Measurements from ENCODE around the gene SLC11A2. TPM values are rescaled to one million over a fixed set of nuclear protein-coding genes. Genes with fewer than 3 reads are reported as not detected.

SLC11A2 gene
- total and polyA plus RNA-seq, 9 of the 15 experiments (the other 6 are each of a cell fraction or from before 2014, with no cell fraction given), result 21.1 to 54.0 (median 32.9) TPM

- TF ChIP-seq, protein P1, sequence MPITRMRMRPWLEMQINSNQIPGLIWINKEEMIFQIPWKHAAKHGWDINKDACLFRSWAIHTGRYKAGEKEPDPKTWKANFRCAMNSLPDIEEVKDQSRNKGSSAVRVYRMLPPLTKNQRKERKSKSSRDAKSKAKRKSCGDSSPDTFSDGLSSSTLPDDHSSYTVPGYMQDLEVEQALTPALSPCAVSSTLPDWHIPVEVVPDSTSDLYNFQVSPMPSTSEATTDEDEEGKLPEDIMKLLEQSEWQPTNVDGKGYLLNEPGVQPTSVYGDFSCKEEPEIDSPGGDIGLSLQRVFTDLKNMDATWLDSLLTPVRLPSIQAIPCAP (CRISPR knock-in tag; IDR thresholded peaks at IDR 0.05; ENCODE audit: borderline replicate concordance), result no peak
- no peak for TF ChIP-seq STAT5A (IDR thresholded peaks at IDR 0.05; ENCODE audit: borderline replicate concordance, low read length)
- TF ChIP-seq BHLHE40 (IDR thresholded peaks at IDR 0.05; ENCODE audit: low read length), result no peak
- peak; percentile 59; the same call in 1 of the 2 replicates for TF ChIP-seq EP300 (IDR thresholded peaks at IDR 0.05; ENCODE audit: low read length)
- no peak for TF ChIP-seq GATAD2A (IDR thresholded peaks at IDR 0.05)
- TF ChIP-seq NR1H2 (CRISPR knock-in tag; IDR thresholded peaks at IDR 0.05), result no peak
- no peak for TF ChIP-seq PCBP1 (IDR thresholded peaks at IDR 0.05; ENCODE audit: low read depth, low read length, poor library complexity, severe bottlenecking)
- no peak for TF ChIP-seq HDAC1 (IDR thresholded peaks at IDR 0.05)
- TF ChIP-seq, protein P2, sequence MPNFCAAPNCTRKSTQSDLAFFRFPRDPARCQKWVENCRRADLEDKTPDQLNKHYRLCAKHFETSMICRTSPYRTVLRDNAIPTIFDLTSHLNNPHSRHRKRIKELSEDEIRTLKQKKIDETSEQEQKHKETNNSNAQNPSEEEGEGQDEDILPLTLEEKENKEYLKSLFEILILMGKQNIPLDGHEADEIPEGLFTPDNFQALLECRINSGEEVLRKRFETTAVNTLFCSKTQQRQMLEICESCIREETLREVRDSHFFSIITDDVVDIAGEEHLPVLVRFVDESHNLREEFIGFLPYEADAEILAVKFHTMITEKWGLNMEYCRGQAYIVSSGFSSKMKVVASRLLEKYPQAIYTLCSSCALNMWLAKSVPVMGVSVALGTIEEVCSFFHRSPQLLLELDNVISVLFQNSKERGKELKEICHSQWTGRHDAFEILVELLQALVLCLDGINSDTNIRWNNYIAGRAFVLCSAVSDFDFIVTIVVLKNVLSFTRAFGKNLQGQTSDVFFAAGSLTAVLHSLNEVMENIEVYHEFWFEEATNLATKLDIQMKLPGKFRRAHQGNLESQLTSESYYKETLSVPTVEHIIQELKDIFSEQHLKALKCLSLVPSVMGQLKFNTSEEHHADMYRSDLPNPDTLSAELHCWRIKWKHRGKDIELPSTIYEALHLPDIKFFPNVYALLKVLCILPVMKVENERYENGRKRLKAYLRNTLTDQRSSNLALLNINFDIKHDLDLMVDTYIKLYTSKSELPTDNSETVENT (CRISPR knock-in tag; IDR thresholded peaks at IDR 0.05), result no peak
- TF ChIP-seq ARID3A (IDR thresholded peaks at IDR 0.05; ENCODE audit: borderline replicate concordance, low read depth, low read length), result 0 out of 2 replicates have a peak, but pooled peaks have one; percentile 14
- TF ChIP-seq ZSCAN32 (CRISPR knock-in tag; IDR thresholded peaks at IDR 0.05), result no peak
- TF ChIP-seq CBFA2T2 (conservative IDR thresholded peaks at IDR 0.05), result peak; percentile 48; the same call in 1 of the 2 replicates
- TF ChIP-seq MAFF (IDR thresholded peaks at IDR 0.05; ENCODE audit: low read length), result no peak
- no peak for TF ChIP-seq CHD1 (IDR thresholded peaks at IDR 0.05; ENCODE audit: low read length)
- TF ChIP-seq TSC22D4 (tag; IDR thresholded peaks at IDR 0.05), result no peak
- TF ChIP-seq, protein P3, sequence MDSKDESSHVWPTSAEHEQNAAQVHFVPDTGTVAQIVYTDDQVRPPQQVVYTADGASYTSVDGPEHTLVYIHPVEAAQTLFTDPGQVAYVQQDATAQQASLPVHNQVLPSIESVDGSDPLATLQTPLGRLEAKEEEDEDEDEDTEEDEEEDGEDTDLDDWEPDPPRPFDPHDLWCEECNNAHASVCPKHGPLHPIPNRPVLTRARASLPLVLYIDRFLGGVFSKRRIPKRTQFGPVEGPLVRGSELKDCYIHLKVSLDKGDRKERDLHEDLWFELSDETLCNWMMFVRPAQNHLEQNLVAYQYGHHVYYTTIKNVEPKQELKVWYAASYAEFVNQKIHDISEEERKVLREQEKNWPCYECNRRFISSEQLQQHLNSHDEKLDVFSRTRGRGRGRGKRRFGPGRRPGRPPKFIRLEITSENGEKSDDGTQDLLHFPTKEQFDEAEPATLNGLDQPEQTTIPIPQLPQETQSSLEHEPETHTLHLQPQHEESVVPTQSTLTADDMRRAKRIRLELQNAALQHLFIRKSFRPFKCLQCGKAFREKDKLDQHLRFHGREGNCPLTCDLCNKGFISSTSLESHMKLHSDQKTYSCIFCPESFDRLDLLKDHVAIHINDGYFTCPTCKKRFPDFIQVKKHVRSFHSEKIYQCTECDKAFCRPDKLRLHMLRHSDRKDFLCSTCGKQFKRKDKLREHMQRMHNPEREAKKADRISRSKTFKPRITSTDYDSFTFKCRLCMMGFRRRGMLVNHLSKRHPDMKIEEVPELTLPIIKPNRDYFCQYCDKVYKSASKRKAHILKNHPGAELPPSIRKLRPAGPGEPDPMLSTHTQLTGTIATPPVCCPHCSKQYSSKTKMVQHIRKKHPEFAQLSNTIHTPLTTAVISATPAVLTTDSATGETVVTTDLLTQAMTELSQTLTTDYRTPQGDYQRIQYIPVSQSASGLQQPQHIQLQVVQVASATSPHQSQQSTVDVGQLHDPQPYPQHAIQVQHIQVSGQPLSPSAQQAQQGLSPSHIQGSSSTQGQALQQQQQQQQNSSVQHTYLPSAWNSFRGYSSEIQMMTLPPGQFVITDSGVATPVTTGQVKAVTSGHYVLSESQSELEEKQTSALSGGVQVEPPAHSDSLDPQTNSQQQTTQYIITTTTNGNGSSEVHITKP (IDR thresholded peaks at IDR 0.05; ENCODE audit: partially characterized antibody), result no peak
- TF ChIP-seq RBM15 (IDR thresholded peaks at IDR 0.05; ENCODE audit: insufficient read depth, low read length), result no peak
- no peak for TF ChIP-seq PRPF4 (IDR thresholded peaks at IDR 0.05; ENCODE audit: insufficient read depth, low read depth, low read length, poor library complexity, severe bottlenecking)
- no peak for TF ChIP-seq TFAM (CRISPR knock-in tag; conservative IDR thresholded peaks at IDR 0.05)
Observed at GRCh38 chr12:51017452-51017851, 8.7 kb downstream of the SLC11A2 start (continued).
